Urinary bladder (tissue), 4 donors: Measurements from ENCODE around the gene IL18BP. TPM values are rescaled to one million over a fixed set of nuclear protein-coding genes. Genes with fewer than 3 reads are reported as not detected.

Experiments used
- DNase-seq: peaks from one replicate; pipeline ENCODE4 v3.0.0-alpha.2; 2015; ENCODE audit errors: extremely low spot score
- H3K27ac ChIP-seq: one replicate; pipeline ENCODE4 v1.5.1; 2013; ENCODE audit warnings: low read depth, mild to moderate bottlenecking, moderate library complexity
- H3K36me3 ChIP-seq: one replicate; pipeline ENCODE4 v1.6.1; 2013; ENCODE audit warnings: mild to moderate bottlenecking, moderate library complexity; ENCODE audit not compliant: insufficient read depth
- H3K4me1 ChIP-seq: one replicate; pipeline ENCODE4 v1.6.1; 2013; ENCODE audit warnings: mild to moderate bottlenecking, moderate library complexity; ENCODE audit not compliant: insufficient read depth
- H3K4me3 ChIP-seq: one replicate; pipeline ENCODE4 v1.5.1; 2013; ENCODE audit warnings: low read depth, low read length
- WGBS: extraction: QIAGEN DNeasy Blood & Tissue Kit; methylation state at CpG from one replicate; pipeline ENCODE4 v1.1.7; 2013; 5-methylcytosine and 5-hydroxymethylcytosine counted together
- polyA plus RNA-seq: library from polyadenylated mRNA; stranded (reverse); fragments of 200-250 nt; gene quantifications from one replicate; pipeline ENCODE4 v1.2.3, GENCODE V29; 2013
- total RNA-seq: library from RNA; depleted of rRNA; stranded (reverse); fragments of >200 nt; gene quantifications from one replicate; pipeline ENCODE4 v1.2.3, GENCODE V29; 2014
- donor health status: healthy with polysubstance abuse.
- donor health status: healthy.

IL18BP gene
- total and polyA plus RNA-seq, 2 donors = 6.0 to 14.2 TPM

- Histone ChIP-seq H3K4me1 (no peaks in the 10 kb centered on the region), H3K4me3 (no peak overlapping the region), H3K27ac (no peak overlapping the region), H3K36me3 (no peaks in the 10 kb centered on the region)
- DNase-seq = no peak
- WGBS = 11% methylated on average over 2 of the region's 2 CpGs
Measured at GRCh38 chr11:71987521-71987920, 11.2 kb upstream of the IL18BP start.

- WGBS = 25% methylated on average over 3 of the region's 3 CpGs
- Histone ChIP-seq H3K4me1 (no peaks in the 10 kb centered on the region), H3K4me3 (no peak overlapping the region), H3K36me3 (no peaks in the 10 kb centered on the region), H3K27ac (no peak overlapping the region)
- DNase-seq = no peak
Measured at GRCh38 chr11:71988050-71988449, 10.7 kb upstream of the IL18BP start.

GRCh38 chr11:71990701-71991100 lies 8.0 kb upstream of the IL18BP start:
- H3K4me3 ChIP-seq = no peak overlapping the region
- no peaks in the 10 kb centered on the region for H3K4me1 ChIP-seq
- no peak for DNase-seq
- no peaks in the 10 kb centered on the region for H3K36me3 ChIP-seq
- 32% methylated on average over 3 of the region's 3 CpGs for WGBS
- H3K27ac ChIP-seq = no peak overlapping the region

GRCh38 chr11:71991494-71991893 lies 7.2 kb upstream of the IL18BP start:
- WGBS = 92% methylated on average over 3 of the region's 3 CpGs
- Histone ChIP-seq H3K4me1 (no peaks in the 10 kb centered on the region), H3K36me3 (no peaks in the 10 kb centered on the region), H3K27ac (no peak overlapping the region), H3K4me3 (no peak overlapping the region)
- no peak for DNase-seq

- WGBS = 87% methylated on average over 3 of the region's 3 CpGs
- no peak for DNase-seq
- no peaks in the 10 kb centered on the region for H3K4me1 ChIP-seq
Measured at GRCh38 chr11:71992136-71992730, 6.5 kb upstream of the IL18BP start.

GRCh38 chr11:71994786-71995185 lies 3.9 kb upstream of the IL18BP start:
- H3K36me3 ChIP-seq = no peaks in the 10 kb centered on the region
- no peak overlapping the region for H3K4me3 ChIP-seq
- WGBS = 88% methylated on average over 3 of the region's 3 CpGs
- no peak overlapping the region for H3K27ac ChIP-seq
- H3K4me1 ChIP-seq = no peaks in the 10 kb centered on the region
- DNase-seq = no peak

More at GRCh38 chr11:71992136-71992730, 6.5 kb upstream of the IL18BP start:
- Histone ChIP-seq H3K36me3 (no peaks in the 10 kb centered on the region), H3K4me3 (no peak overlapping the region), H3K27ac (no peak overlapping the region)

- no peak for DNase-seq
- no peaks in the 10 kb centered on the region for H3K36me3 ChIP-seq
- H3K4me3 ChIP-seq = no peak overlapping the region
- H3K4me1 ChIP-seq = no peaks in the 10 kb centered on the region
- no peak overlapping the region for H3K27ac ChIP-seq
- WGBS = 88% methylated on average over 3 of the region's 3 CpGs
Measured at GRCh38 chr11:71995726-71996291, 2.9 kb upstream of the IL18BP start.

- Histone ChIP-seq H3K4me3 (no peak overlapping the region), H3K27ac (no peak overlapping the region), H3K36me3 (no peaks in the 10 kb centered on the region), H3K4me1 (no peaks in the 10 kb centered on the region)
- no peak for DNase-seq
- 95% methylated on average over 4 of the region's 4 CpGs for WGBS
Measured at GRCh38 chr11:71996517-71996916, 2.2 kb upstream of the IL18BP start.

- Histone ChIP-seq H3K36me3 (no peaks in the 10 kb centered on the region), H3K4me1 (no peaks in the 10 kb centered on the region), H3K27ac (no peak overlapping the region), H3K4me3 (no peak overlapping the region)
- WGBS = 86% methylated on average over 8 of the region's 8 CpGs
- no peak for DNase-seq
Measured at GRCh38 chr11:71996946-71997345, 1.8 kb upstream of the IL18BP start.

GRCh38 chr11:71997594-71997993 lies 1.1 kb upstream of the IL18BP start:
- DNase-seq = no peak
- Histone ChIP-seq H3K27ac (no peak overlapping the region), H3K4me1 (no peaks in the 10 kb centered on the region), H3K36me3 (no peaks in the 10 kb centered on the region), H3K4me3 (no peak overlapping the region)
- 96% methylated on average over 3 of the region's 3 CpGs for WGBS

- Histone ChIP-seq H3K4me1 (no peaks in the 10 kb centered on the region), H3K36me3 (peaks cover under 1% of the 10 kb centered on the region), H3K27ac (no peak overlapping the region), H3K4me3 (no peak overlapping the region)
- WGBS = 87% methylated on average over 2 of the region's 2 CpGs
- no peak for DNase-seq
Measured at GRCh38 chr11:71998061-71998460, 648 bp upstream of the IL18BP start.

- Histone ChIP-seq H3K36me3 (peaks cover 7% of the 10 kb centered on the region), H3K27ac (no peak overlapping the region), H3K4me1 (no peaks in the 10 kb centered on the region), H3K4me3 (no peak overlapping the region)
- WGBS = 8% methylated on average over 2 of the region's 2 CpGs
- DNase-seq = no peak
Measured at GRCh38 chr11:71999362-71999761, 653 bp downstream of the IL18BP start.

- Histone ChIP-seq H3K4me1 (no peaks in the 10 kb centered on the region), H3K36me3 (peaks cover 7% of the 10 kb centered on the region), H3K4me3 (no peak overlapping the region), H3K27ac (no peak overlapping the region)
- DNase-seq = no peak
- WGBS = 67% methylated on average over 8 of the region's 8 CpGs
Measured at GRCh38 chr11:71999798-72000197, 1.1 kb downstream of the IL18BP start.

- no peak overlapping the region for H3K27ac ChIP-seq
- 85% methylated on average over 10 of the region's 10 CpGs for WGBS
- H3K36me3 ChIP-seq = peaks cover 7% of the 10 kb centered on the region
- DNase-seq = no peak
- H3K4me1 ChIP-seq = no peaks in the 10 kb centered on the region
- no peak overlapping the region for H3K4me3 ChIP-seq
Measured at GRCh38 chr11:72000202-72000867, 1.6 kb downstream of the IL18BP start.
